Islet precursor cell (in vitro differentiated cells): ENCODE measurements around the gene CPNE2.
A peak's percentile ranks its signal among the peaks of the same experiment; 100 is the strongest.

ENCODE experiments used
- DNase-seq: peaks from one replicate; pipeline ENCODE4 v3.0.0-alpha.2; 2018

Gene CPNE2

GRCh38 chr16:57126411-57126810 is 34.0 kb downstream of the CPNE2 start:
- DNase-seq = no peak

DNA sequence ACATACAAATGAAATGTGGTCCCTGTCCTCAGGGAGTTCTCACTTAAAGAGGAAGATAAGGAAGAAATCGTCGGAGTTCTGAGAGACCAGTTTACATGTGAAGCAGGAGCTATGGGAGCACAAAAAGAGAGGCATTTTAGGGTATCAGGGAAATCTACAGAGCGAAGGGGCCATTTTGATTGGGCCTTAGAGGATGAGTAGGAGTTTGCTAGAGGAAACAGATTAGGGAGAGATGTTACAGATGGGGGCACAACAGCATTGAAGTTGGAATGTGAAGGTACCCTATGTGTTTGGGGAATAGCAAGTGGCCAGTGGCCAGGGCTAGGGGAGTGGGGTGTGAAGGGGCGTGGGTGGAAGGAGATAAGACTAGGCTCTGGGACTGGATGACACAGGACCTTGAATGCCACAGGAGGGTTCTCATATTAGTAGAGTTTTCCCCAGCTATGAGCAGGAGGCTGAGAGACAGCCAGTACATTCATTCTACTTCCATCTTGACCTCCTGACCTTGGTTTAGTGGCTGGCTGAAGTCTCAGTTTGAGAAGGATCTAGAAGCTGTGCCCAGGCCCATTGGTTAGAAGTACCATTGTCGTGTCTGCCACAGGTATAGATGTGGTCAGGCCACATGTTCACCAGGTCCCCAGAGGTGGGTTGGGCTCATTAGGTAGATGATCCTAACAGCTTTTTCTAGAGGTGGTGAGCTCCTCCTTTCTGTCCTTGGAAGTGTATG is 34.8 kb downstream of the CPNE2 start:
- DNase-seq = no peak

- no peak for DNase-seq
Observed at GRCh38 chr16:57127836-57128235, 35.5 kb downstream of the CPNE2 start.

GRCh38 chr16:57128771-57129389 is 36.5 kb downstream of the CPNE2 start:
- no peak for DNase-seq

DNA sequence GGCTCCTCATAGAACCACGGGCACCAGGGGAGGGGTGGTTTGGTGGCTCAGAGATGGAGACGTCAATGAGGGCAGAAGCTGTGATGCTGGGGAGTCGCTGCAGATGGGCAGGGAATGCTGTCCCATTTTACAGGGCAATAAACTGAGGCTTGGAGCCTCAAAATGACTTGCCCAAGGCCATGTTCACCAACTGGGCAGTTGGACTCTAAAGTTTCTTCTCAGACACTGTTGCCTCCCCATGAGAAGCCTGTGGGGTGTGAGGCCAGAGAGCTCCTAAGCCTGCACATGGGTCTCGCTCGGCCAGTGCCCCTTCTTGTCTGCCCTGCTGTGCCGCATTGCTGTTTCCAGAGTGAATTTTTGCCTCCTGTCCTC is 38.6 kb downstream of the CPNE2 start:
- no peak for DNase-seq

DNA sequence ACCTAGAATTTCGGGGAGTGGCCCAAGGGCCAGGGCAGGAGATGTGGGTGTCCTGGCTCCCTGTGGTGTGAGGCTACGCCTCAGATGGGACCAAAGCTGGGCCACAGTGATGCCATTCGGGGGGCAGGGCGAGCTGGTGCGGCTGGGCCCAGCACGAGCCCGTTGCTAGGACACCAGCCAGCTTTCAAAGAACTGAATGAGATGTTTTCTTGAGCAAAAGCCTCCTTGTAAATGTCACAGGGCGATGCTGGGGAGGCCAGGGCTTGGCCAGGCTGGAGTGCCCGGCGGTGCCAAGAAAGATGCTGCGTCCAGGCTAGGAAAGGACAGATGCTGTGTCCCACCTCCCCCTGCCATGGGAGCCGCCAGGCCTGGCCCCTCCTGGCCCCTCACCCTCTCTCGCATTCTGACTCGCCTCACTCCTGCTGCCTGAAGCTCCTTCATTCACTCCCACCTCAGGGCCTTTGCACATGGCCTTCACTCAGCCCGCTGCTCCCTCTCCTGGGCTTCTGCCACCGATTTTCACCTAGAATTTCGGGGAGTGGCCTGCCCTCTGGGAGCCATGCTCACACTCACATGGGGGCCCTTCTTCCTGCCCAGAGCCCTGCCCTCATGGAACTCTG is 39.1 kb downstream of the CPNE2 start:
- DNase-seq = no peak

GRCh38 chr16:57132470-57132869 is 40.1 kb downstream of the CPNE2 start:
- DNase-seq = no peak

- no peak for DNase-seq
Observed at GRCh38 chr16:57133031-57133430, 40.6 kb downstream of the CPNE2 start.

DNA sequence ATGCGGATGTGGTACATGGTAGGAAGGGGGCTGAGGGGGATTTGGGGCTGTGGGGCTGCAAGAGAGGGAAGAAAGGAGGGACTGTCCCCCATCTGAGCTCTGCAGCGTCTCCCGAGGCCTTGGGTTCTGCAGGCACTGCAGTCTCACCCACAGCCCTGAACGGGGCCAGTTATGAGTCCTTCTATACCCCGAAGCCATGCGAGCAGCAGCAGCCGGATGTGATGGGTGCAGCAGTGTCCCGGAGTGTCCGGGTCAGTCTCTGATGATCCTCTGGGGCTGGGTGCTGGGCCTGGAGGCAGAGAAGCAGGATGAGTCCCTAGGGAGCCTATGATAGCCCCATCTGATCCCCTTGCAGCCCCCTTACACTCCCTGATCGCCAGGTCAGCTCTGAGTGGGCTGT is 41.5 kb downstream of the CPNE2 start:
- DNase-seq = no peak

- no peak for DNase-seq
Observed at GRCh38 chr16:57134982-57135381, 42.6 kb downstream of the CPNE2 start.

- DNase-seq = no peak
Observed at GRCh38 chr16:57137043-57137442, 44.7 kb downstream of the CPNE2 start.

DNA sequence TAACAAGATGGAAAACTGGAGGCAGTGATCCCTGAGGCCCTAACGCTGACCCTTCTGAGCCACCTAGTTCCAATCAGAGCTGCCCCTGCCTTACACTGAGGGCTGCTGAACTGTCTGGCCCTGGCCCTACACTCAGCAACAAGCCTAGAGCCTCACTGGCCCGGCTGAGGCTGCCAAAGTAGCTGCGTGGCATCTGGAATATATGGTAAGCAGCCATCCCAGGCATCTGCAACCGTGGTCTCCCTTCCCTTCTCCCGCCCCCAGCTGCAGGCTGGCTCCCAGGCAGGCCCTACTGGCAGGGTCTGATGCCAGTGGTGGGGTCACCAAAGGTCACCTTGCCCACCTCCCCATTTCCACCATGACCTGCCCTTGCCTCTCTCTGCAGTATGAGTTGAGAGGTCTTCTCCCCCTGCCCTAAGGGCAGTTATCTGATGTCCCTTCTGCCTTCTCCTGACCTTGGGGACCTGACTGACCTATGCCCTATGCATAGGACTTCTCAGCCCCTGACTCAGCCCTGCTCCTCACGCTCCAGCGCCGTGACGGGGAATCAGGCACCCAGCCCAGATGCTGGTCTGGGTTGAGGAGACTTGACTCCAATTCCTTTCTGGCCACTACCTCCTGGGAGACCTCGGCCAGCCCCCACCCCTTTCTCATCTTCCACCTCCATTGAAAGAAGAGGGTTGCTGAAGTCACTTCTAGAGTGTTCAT is 45.3 kb downstream of the CPNE2 start:
- DNase-seq = peak; percentile 47

DNA sequence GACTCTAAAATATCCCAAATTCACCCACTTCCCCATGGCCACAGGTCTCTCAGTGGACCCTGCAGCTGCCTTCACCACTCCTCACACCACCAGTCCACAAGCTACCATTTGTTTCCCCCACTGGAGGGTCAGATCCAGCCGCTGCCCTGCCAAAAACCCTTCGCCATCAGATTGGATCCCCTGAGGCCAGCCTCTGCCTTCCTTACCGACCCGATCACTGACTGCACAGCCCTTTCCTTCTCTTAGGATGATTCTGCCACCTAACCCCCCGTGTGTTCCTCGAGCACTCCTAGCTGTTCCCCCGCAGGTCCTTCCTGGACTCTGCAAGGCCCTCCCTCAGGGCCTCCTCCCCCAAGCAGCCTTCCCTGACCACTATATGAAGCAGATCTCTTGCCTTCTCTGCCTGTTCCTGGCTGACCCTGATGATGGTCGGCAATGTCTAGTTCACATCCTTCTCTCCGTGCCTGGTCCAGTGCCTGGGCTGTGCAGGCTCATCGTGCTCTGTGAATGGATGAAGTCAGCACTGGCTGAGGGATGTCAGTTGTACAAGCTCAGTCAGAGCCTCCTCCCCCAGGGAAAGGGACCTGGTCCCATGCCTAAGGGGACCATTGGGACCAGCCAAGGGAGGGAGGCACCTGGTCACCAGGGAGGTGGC is 46.0 kb downstream of the CPNE2 start:
- DNase-seq = peak; percentile 51

DNA sequence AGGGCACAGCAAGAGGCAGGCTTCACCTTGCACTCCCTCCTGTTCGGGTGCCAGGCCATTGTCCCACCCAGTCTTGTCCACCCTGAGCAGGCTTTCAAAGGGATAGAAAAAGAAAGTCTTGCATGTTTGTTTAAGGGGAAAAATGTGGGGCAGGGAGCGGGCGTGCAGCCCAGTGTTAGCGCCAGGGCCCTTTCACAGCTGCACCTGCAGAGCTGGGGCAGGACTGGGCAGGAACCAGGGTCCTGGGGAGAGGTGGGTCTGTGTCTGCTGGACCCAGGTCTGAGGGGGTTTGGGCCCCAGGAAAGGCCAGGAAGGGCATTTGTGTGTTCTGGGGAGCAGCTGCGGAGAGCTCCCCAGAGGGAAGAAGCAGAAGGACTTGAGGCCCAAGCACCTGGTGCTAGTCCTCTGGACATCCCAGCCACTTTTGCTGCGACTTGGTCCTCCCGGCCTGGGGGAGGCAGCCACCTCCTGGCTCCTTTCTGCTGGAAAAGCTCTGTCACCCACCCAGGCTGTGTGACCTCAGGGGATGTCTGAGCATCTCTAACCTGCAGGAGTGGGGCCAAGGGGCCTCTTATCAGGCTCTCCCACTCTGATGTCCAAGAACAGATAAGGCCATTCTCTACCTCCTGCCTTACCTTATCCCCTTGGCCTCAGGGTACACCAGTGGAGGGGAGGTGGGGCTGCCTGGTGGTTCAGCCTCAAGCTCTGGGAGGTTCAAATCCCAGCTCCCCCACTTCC is 48.7 kb downstream of the CPNE2 start:
- DNase-seq = peak; percentile 52

- DNase-seq = peak; percentile 49
Observed at GRCh38 chr16:57141822-57142631, 49.6 kb downstream of the CPNE2 start.

GRCh38 chr16:57143149-57143921 is 51.0 kb downstream of the CPNE2 start:
- DNase-seq = peak; percentile 51

DNA sequence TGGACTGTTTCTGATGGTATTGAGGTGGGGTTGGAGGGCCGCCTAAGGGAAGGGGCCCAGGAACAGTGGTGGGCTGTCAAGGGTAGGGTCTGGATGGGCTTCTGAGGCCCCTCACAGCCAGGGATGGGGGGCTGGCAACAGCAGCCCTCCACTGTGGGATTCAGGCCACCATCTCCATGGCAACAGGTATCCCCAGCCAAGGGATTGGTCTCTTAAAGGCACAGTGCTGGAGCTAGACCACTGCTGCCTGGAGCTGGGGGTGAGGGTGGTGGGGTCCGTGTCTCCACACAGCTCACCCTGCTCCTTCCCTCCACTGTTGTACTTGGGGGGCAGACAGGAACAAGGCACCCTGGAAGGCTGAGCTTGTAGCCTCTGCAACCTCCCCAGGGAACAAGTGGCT is 51.6 kb downstream of the CPNE2 start:
- DNase-seq = peak; percentile 29

DNA sequence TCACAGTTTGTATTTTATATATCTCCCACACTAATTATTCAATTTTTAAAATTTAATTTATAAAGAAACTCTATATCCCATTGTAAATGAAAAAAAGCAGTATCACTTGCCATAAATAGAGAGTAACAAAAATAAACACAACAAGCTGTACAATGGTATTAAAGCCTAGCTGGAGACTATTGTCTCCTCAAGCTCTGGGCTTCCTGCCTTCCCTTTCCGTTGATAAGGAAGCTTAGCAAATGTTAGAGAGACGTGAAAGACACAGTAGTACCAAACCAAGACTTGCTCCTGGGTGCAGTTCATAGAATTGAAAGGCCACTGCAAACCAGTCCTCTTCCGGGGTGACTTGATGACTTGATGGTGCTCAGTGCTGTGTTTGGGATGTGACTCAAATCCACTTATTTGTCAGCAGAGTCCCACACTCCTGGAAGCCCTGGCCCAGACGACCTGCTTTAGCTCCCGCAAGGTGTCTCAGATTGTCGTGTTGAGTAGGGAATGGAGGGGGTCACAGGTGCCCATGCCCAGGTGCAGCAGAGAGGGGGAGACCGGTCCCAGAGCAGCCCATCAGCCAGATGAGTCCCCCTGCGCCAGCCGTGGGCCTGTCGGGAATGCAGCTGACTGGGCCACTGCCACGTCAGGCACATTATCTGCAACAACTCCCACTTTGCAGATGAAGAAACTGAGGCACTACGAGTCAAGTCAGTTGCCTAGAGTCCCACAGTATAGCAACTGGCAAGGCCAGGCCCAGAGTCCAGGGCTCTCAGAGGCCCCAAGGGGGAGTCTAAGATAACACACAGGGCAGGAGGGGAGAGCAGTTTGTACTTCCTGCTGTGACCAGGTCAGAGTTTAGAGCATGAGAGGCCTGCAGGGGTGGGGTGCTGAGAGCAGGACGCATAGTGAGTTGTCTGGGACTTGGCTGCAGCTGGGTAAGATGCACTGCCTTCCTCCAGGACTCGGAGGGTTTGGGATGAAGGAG is 53.0 kb downstream of the CPNE2 start:
- DNase-seq = peak; percentile 50

GRCh38 chr16:57146040-57146647 is 53.8 kb downstream of the CPNE2 start:
- peak; percentile 46 for DNase-seq
